CD4-positive, alpha-beta memory T cell (primary cell): ENCODE measurements around the gene WBP4. TPM values are rescaled to one million over a fixed set of nuclear protein-coding genes. Genes with fewer than 3 reads are reported as not detected.
"Not testable (repeated sequence)": the region's sequence is repeated elsewhere in the genome, so short reads cannot be mapped to it uniquely, and the experiment has no call there.

ENCODE experiments used
- CTCF ChIA-PET: fragments of 350-600 bp; sonication (Branson Sonifier 250); formaldehyde crosslinking; loops from one replicate; lab custom pipeline; 2021; ENCODE audit warnings: inconsistent platforms; ENCODE audit not compliant: partially characterized antibody; lab: Charles Lee
- POLR2A ChIA-PET: fragments of 350-600 bp; sonication (Branson Sonifier 250); formaldehyde crosslinking; loops from one replicate; lab custom pipeline; 2021; ENCODE audit not compliant: partially characterized antibody; lab: Charles Lee
- DNase-seq, 5 donors: peaks; one replicate each; pipeline versions ENCODE4 v3.0.0 to v3.0.0-alpha.2; 2020 to 2022; ENCODE audit warnings: mixed read lengths in 1 of 5
- H3K27ac ChIP-seq: one replicate; pipeline ENCODE4 v1.7.0; 2013; ENCODE audit warnings: low read depth, low read length
- H3K27me3 ChIP-seq: 2 replicates; pipeline ENCODE4 v1.7.0; 2013; ENCODE audit warnings: mild to moderate bottlenecking, low read length, moderate library complexity; ENCODE audit not compliant: insufficient read depth
- H3K36me3 ChIP-seq: 2 replicates; pipeline ENCODE4 v1.7.0; 2013; ENCODE audit warnings: mild to moderate bottlenecking, low read length, moderate library complexity; ENCODE audit not compliant: insufficient read depth
- H3K4me1 ChIP-seq: 2 replicates; pipeline ENCODE4 v1.7.0; 2013; ENCODE audit warnings: mild to moderate bottlenecking, low read length, moderate library complexity; ENCODE audit not compliant: insufficient read depth
- H3K4me3 ChIP-seq, 2 donors: one replicate each; pipeline ENCODE4 v1.7.0; 2013; ENCODE audit warnings: low read length in 2 of 2, mild to moderate bottlenecking in 1 of 2
- H3K9me3 ChIP-seq, 2 donors: one replicate each; pipeline ENCODE4 v1.7.0; 2013; ENCODE audit warnings: low read length in 2 of 2, control low read depth in 1 of 2; ENCODE audit not compliant: control insufficient read depth in 1 of 2
- H3K27ac Mint-ChIP-seq, 7 donors: one replicate each; pipeline ENCODE4 v1.8.0; 2020 to 2021; ENCODE audit warnings: mixed read lengths in 7 of 7, mild to moderate bottlenecking in 6 of 7, inconsistent platforms in 3 of 7, moderate library complexity in 3 of 7
- H3K27me3 Mint-ChIP-seq, 2 donors: one replicate each; pipeline ENCODE4 v1.8.0; 2020 to 2021; ENCODE audit warnings: mixed read lengths in 2 of 2
- H3K36me3 Mint-ChIP-seq, 2 donors: one replicate each; pipeline ENCODE4 v1.8.0; 2020 to 2021; ENCODE audit warnings: mixed read lengths in 2 of 2, inconsistent platforms in 1 of 2, mild to moderate bottlenecking in 1 of 2
- H3K4me1 Mint-ChIP-seq, 4 donors: one replicate each; pipeline ENCODE4 v1.8.0; 2020 to 2021; ENCODE audit warnings: mixed read lengths in 4 of 4, mild to moderate bottlenecking in 1 of 4
- H3K4me3 Mint-ChIP-seq, 8 donors: one replicate each; pipeline ENCODE4 v1.8.0; 2020 to 2021; ENCODE audit warnings: mixed read lengths in 8 of 8, mild to moderate bottlenecking in 7 of 8, moderate library complexity in 6 of 8, inconsistent platforms in 3 of 8
- H3K9me3 Mint-ChIP-seq, 8 donors: one replicate each; pipeline ENCODE4 v1.8.0; 2020 to 2021; ENCODE audit warnings: mixed read lengths in 8 of 8, mild to moderate bottlenecking in 5 of 8, inconsistent platforms in 3 of 8, moderate library complexity in 1 of 8
- intact Hi-C: fragments of 100-400 bp; cut with micrococcal nuclease; formaldehyde crosslinking; loops from one replicate; pipeline ENCODE4 v1.15.1; 2023
- polyA plus RNA-seq, 2 donors: library from polyadenylated mRNA; unstranded; fragments of 300-500 nt; fragmentation: Illumina TruSeq; gene quantifications; one replicate each; pipeline ENCODE4 v1.2.3, GENCODE V29; 2021
- total RNA-seq, 2 experiments: library from RNA; stranded (reverse); gene quantifications; one replicate each; pipeline ENCODE4 v1.2.3, GENCODE V29; 2021

The WBP4 gene
- total and polyA plus RNA-seq, 4 experiments from 2014 or later: 1.9 to 9.1 (median 6.2) TPM

DNA sequence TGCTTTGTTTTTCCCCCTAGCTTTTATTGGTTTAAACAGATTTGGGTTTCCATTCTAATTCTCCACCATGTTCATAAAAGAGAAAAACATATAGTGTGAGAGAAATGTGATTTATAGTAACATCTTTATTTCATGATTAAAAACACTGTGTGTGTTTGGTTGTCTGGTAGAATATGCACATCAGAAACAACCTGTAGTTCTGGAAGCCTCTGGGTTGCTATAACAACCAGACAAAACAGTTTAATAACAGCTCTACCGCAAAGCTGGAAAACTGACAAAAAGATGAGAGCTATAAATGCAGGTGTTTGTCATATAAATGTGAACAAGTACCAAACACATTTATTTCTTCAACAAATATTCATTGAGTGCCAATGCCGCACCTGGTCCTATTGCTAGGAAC, 61.5 kb downstream of the WBP4 start:
- Histone ChIP-seq H3K4me3 (no peak overlapping the region), H3K9me3 (no peaks in the 10 kb centered on the region), H3K27me3 (no peaks in the 10 kb centered on the region), H3K4me1 (peaks cover 17% of the 10 kb centered on the region), H3K27ac (no peak overlapping the region), H3K36me3 (no peaks in the 10 kb centered on the region)
- CTCF ChIA-PET: interaction anchor here (0.8 kb wide), 1 partner anchor 51 kb away, joined by 3 read pairs; no protein-coding TSS in a partner anchor
- intact Hi-C loops: no loop called here
- POLR2A ChIA-PET: no interaction called here
- peak overlapping the region in 1 of 8 donors; percentile 31 for H3K4me3 Mint-ChIP-seq
- peaks cover 9% of the 10 kb centered on the region in 2 donors for H3K36me3 Mint-ChIP-seq
- peak; percentile 52 to 71 (median 59) for DNase-seq
- H3K27ac Mint-ChIP-seq: peak overlapping the region; percentile 55 to 90 (median 72)
- no peaks in the 10 kb centered on the region for H3K27me3 Mint-ChIP-seq
- peaks cover 11 to 20% (median 15%) of the 10 kb centered on the region in 4 donors for H3K4me1 Mint-ChIP-seq
- H3K9me3 Mint-ChIP-seq: peaks cover 0 to 3% (median 0%) of the 10 kb centered on the region in 8 donors

DNA sequence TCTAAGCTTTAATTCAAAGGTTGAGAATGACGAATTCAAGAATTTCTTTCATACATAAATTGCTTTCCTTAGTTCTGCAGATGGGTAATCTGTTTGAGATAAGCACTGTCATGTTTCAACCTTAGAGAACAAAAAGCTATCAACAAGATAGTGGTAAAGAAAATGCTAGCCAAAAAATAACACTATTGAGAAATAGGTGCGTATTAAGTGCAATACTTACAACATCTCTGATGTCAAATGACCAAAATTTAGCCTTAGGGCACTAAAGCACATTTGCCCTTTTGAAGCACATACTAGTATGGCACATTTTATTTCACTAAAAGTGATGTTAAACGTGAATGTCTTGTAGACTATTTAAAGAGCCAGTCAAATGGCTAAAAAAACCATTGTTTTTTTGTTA, 66.4 kb downstream of the WBP4 start:
- Histone ChIP-seq H3K9me3 (no peaks in the 10 kb centered on the region), H3K36me3 (no peaks in the 10 kb centered on the region), H3K4me1 (peaks cover 54% of the 10 kb centered on the region), H3K4me3 (no peak overlapping the region), H3K27ac (no peak overlapping the region), H3K27me3 (no peaks in the 10 kb centered on the region)
- H3K36me3 Mint-ChIP-seq: peaks cover 17 to 20% of the 10 kb centered on the region in 2 donors
- H3K4me3 Mint-ChIP-seq: no peak overlapping the region
- no peak overlapping the region for H3K27ac Mint-ChIP-seq
- no peak for DNase-seq
- intact Hi-C loops: no loop called here
- H3K27me3 Mint-ChIP-seq: no peaks in the 10 kb centered on the region
- peaks cover 0 to 3% (median 0%) of the 10 kb centered on the region in 8 donors for H3K9me3 Mint-ChIP-seq
- ChIA-PET POLR2A (interaction anchor here (0.6 kb wide), 1 partner anchor 199 kb away, joined by 3 read pairs; no protein-coding TSS in a partner anchor), CTCF (interaction anchor here (1.1 kb wide), 1 partner anchor 51 kb away, joined by 3 read pairs; no protein-coding TSS in a partner anchor)
- H3K4me1 Mint-ChIP-seq: peaks cover 34 to 54% (median 45%) of the 10 kb centered on the region in 4 donors

DNA sequence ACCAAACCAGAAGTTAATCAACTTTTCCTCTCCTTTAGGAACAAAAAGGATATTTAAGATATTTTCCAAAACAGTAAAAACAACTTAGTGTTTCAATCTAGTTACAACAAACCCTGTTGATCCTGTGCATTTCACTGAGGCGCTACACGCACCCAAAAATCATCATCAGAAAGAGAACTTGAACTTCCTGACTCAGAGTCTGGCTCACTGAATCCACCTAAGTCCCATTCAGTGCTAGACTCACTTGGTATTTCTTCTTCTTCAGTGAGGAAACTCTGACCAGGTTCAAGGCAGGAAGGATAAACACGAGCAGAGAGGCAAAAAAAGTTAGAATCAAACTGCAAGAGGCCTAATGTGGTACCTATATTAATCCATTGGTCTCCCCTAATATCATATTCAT, 69.0 kb downstream of the WBP4 start:
- POLR2A ChIA-PET: no interaction called here
- intact Hi-C loops: loop anchor here (5.0 kb wide), 5 partner anchors 182 to 1142 kb away; partner anchors contain the start of genes AKAP11, NAA16 and VWA8
- CTCF ChIA-PET: no interaction called here
- Mint-ChIP-seq H3K9me3 (peaks cover 0 to 3% (median 0%) of the 10 kb centered on the region in 8 donors), H3K36me3 (peaks cover 14 to 21% of the 10 kb centered on the region in 2 donors), H3K4me3 (peak overlapping the region; percentile 95 to 100 (median 99)), H3K27ac (peak overlapping the region in 5 of 7 donors; percentile 50 to 94 (median 71)), H3K4me1 (peaks cover 38 to 55% (median 48%) of the 10 kb centered on the region in 4 donors), H3K27me3 (no peaks in the 10 kb centered on the region)
- Histone ChIP-seq H3K9me3 (no peaks in the 10 kb centered on the region), H3K4me1 (peaks cover 56% of the 10 kb centered on the region), H3K27ac (no peak overlapping the region), H3K36me3 (no peaks in the 10 kb centered on the region), H3K4me3 (peak overlapping the region in 1 of 2 donors; percentile 8), H3K27me3 (no peaks in the 10 kb centered on the region)
- peak in 2 of 5 donors; percentile 8 to 10 for DNase-seq

DNA sequence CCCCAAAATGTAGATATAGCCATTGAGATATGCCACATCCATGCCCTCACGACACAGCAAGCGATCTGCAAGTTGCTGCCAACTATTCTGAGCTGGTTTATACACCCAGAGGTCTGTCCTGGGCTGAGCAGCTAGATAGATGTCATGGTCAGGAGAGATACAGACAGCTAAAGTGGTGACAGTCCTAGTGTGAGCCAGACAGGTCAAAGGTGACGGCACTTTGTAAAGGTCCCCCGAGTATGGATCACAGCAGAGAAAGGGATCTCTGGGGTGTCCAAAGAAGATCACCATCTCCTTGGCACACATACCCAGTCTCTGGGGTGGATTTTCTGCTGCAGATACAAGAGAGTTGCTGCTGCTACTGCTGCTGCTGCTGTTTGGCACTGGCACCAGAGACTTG, 69.9 kb downstream of the WBP4 start:
- H3K4me3 ChIP-seq: peak overlapping the region; percentile 8 to 21

DNA sequence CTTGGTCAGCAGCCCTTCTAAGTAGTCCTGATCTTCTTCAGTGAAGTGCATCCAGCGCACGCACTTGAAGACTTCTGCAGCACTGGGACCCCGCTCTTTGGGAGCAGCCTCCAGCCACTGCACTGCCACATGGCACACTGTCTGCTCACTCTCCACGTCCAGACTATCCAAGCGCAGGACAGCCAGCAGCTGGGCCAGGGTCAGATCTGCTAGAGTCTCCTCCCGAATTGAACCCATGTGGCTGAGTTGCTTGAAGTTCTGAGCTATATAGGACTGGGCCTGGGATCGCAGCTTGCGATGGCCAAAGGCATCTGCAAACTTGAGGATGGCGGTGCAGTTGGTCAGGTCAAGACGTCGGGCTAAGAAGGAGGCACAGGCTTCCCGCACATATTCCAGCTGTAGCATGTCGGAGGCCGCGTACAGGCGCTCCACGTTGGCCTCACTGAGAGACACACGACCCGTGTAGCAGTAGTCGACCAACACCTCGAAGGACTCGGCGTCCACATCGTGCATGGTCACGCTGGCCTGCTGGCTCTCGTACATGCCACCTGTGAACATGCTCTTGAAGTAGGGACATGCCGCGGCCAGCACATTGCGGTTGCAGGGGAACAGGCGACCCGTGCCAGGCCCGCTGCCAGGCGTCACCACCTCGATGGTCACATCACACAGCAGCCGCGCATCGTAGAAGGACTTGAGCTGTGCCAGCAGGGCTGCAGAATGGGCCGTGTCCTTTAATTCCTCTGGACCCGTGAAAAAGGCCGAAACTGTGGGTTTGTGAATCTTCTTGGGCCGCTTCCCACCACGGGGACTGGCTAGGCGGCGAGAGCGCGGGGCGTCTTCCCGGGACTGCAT, 70.6 kb downstream of the WBP4 start:
- Histone ChIP-seq H3K27ac (peak overlapping the region; percentile 63), H3K4me1 (peaks cover 56% of the 10 kb centered on the region), H3K4me3 (peak overlapping the region; percentile 56)
- H3K4me1 Mint-ChIP-seq: peaks cover 38 to 55% (median 47%) of the 10 kb centered on the region in 4 donors
- H3K27ac Mint-ChIP-seq: peak overlapping the region; percentile 91 to 98 (median 98)
- H3K9me3 Mint-ChIP-seq, H3K27me3 ChIP-seq, H3K9me3 ChIP-seq, CTCF ChIA-PET, H3K27me3 Mint-ChIP-seq, H3K36me3 ChIP-seq: not testable (repeated sequence)
- DNase-seq: peak in 1 of 5 donors; percentile 39
- H3K36me3 Mint-ChIP-seq: peaks cover 13 to 14% of the 10 kb centered on the region in 2 donors
- intact Hi-C loops: loop anchor here (1.0 to 5.0 kb wide), 8 partner anchors 62 to 1140 kb away; partner anchors contain the start of genes AKAP11, KBTBD7, MTRF1 and NAA16
- POLR2A ChIA-PET: interaction anchor here (0.9 to 2.3 kb wide), 4 partner anchors 44 to 1140 kb away, joined by 3 to 11 read pairs (median 4); partner anchors contain the start of genes AKAP11, KBTBD7 and WBP4
- H3K4me3 Mint-ChIP-seq: peak overlapping the region; percentile 95 to 100 (median 99)

More for the DNA sequence above, 69.9 kb downstream of the WBP4 start:
- H3K9me3 Mint-ChIP-seq, H3K9me3 ChIP-seq, CTCF ChIA-PET, H3K27me3 ChIP-seq, DNase-seq, H3K36me3 ChIP-seq, H3K27ac ChIP-seq, H3K27me3 Mint-ChIP-seq: not testable (repeated sequence)
- Mint-ChIP-seq H3K36me3 (peaks cover 13 to 18% of the 10 kb centered on the region in 2 donors), H3K27ac (peak overlapping the region in 6 of 7 donors; percentile 50 to 94 (median 66)), H3K4me3 (peak overlapping the region; percentile 95 to 100 (median 99)), H3K4me1 (peaks cover 38 to 55% (median 48%) of the 10 kb centered on the region in 4 donors)
- peaks cover 56% of the 10 kb centered on the region for H3K4me1 ChIP-seq
- POLR2A ChIA-PET: interaction anchor here (2.3 kb wide), 1 partner anchor 70 kb away, joined by 11 read pairs; the partner anchor contains the start of gene WBP4
- intact Hi-C loops: loop anchor here (5.0 kb wide), 5 partner anchors 181 to 1141 kb away; partner anchors contain the start of genes AKAP11, NAA16 and VWA8

DNA sequence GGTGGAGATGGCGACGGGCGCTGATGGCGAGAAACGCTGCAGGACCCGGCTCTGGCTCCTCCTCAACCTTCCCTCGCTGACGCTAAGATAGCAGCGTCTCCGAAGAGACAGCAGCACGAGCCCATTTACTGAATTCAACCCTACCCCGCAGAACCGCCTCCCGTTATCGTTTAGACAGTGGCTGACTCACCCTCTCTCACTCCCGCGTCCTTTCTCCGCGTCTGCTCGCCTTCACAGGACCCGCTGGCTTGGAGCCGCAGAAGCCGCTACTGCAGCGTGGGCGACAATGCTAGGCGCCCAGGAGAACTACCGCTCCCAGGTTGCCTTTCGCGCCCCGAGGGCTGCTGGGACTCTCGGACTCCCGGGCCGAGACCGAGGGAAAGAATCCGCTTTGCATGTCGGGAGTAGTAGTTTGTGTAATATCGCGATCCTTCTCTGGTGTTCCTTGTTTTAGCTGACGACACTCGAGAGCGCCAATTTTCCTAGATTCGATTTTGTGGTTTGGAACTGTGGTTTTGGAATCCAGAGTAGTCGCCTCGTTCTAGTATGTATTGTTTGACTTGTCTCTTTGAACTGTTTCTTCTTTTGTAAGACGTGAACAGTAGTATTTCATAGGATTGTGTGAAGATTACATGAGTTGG, 71.3 kb downstream of the WBP4 start, which contains the start of gene KBTBD6:
Gene KBTBD6 (minus strand): TSS at position 291 of the 641 bp plus-strand sequence. CDS start 291 bp downstream, outside the sequence.
- intact Hi-C loops: loop anchor here (1.0 to 5.0 kb wide), 8 partner anchors 62 to 1140 kb away; partner anchors contain the start of genes AKAP11, KBTBD7, MTRF1 and NAA16
- H3K27me3 Mint-ChIP-seq: no peaks in the 10 kb centered on the region
- DNase-seq: peak; percentile 89 to 95 (median 90)
- peak within 1 kb of the TSS; percentile 91 to 98 (median 98) for H3K27ac Mint-ChIP-seq
- CTCF ChIA-PET: interaction anchor here (0.8 kb wide), 1 partner anchor 72 kb away, joined by 3 read pairs; no protein-coding TSS in a partner anchor
- peaks cover 39 to 55% (median 46%) of the 10 kb centered on the region in 4 donors for H3K4me1 Mint-ChIP-seq
- peaks cover 13 to 14% of the 10 kb centered on the region in 2 donors for H3K36me3 Mint-ChIP-seq
- Histone ChIP-seq H3K27me3 (no peaks in the 10 kb centered on the region), H3K27ac (peak within 1 kb of the TSS; percentile 63), H3K9me3 (no peaks in the 10 kb centered on the region), H3K4me3 (peak within 1 kb of the TSS; percentile 56), H3K4me1 (peaks cover 49% of the 10 kb centered on the region), H3K36me3 (no peaks in the 10 kb centered on the region)
- H3K4me3 Mint-ChIP-seq: peak within 1 kb of the TSS; percentile 95 to 100 (median 99)
- no peaks in the 10 kb centered on the region for H3K9me3 Mint-ChIP-seq
- POLR2A ChIA-PET: interaction anchor here (0.6 to 2.3 kb wide), 6 partner anchors 8 to 1139 kb away, joined by 3 to 11 read pairs (median 4); partner anchors contain the start of genes AKAP11, KBTBD7 and WBP4
